Esophagus squamous epithelium (tissue), 5 donors: Measurements from ENCODE around the gene TMC8. TPM values are rescaled to one million over a fixed set of nuclear protein-coding genes. Genes with fewer than 3 reads are reported as not detected.
A peak's percentile ranks its signal among the peaks of the same experiment; 100 is the strongest.

Experiments
- DNase-seq: peaks from one replicate; lab custom pipeline; 2025; lab: John Stamatoyannopoulos, UW
- H3K27ac ChIP-seq, 4 donors: fragments of 200-600 bp; sonication (generic); one replicate each; pipeline ENCODE4 v1.5.1; 2016 to 2019; ENCODE audit warnings: mild to moderate bottlenecking in 1 of 4
- H3K27me3 ChIP-seq, 4 donors: fragments of 200-600 bp; sonication (generic); 1 replicate in 3 of 4; 2 replicates in 1 of 4; pipeline versions ENCODE4 v1.5.1 to v1.6.0; 2017 to 2021; ENCODE audit warnings: antibody characterized with exemption in 1 of 4
- H3K36me3 ChIP-seq, 3 donors: fragments of 200-600 bp; sonication (generic); one replicate each; pipeline ENCODE4 v1.5.1; 2016 to 2019
- H3K4me1 ChIP-seq, 3 donors: fragments of 200-600 bp; sonication (generic); one replicate each; pipeline ENCODE4 v1.5.1; 2017 to 2019
- H3K4me3 ChIP-seq, 4 donors: fragments of 200-600 bp; sonication (generic); 1 replicate in 3 of 4; 2 replicates in 1 of 4; pipeline ENCODE4 v1.5.1; 2016 to 2019; ENCODE audit warnings: mild to moderate bottlenecking in 2 of 4, moderate library complexity in 1 of 4
- H3K9me3 ChIP-seq, 3 donors: fragments of 200-600 bp; sonication (generic); one replicate each; pipeline ENCODE4 v1.5.1; 2016 to 2019
- CTCF ChIP-seq, 6 experiments: fragments of 450-650 bp in 4 of 6; fragments of 200-600 bp in 2 of 6; sonication (generic) in 2 of 6; IDR thresholded peaks; one replicate each; pipeline ENCODE4 v1.5.1; 2016 to 2019; ENCODE audit warnings: antibody characterized with exemption in 6 of 6, mild to moderate bottlenecking in 4 of 6, moderate library complexity in 4 of 6
- POLR2A ChIP-seq, 4 donors: fragments of 450-650 bp; IDR thresholded peaks; one replicate each; pipeline ENCODE4 v1.6.1; 2017; ENCODE audit warnings: antibody characterized with exemption in 4 of 4, mild to moderate bottlenecking in 4 of 4, moderate library complexity in 3 of 4
- WGBS, 2 donors: methylation state at CpG; one replicate each; pipeline ENCODE4 v1.1.5; 2018; 5-methylcytosine and 5-hydroxymethylcytosine counted together
- intact Hi-C: fragments of 100-400 bp; cut with DNase I; formaldehyde crosslinking; loops from one replicate; pipeline ENCODE4 v1.15.0; 2022
- total RNA-seq, 4 donors: library from RNA; depleted of rRNA; stranded (reverse); fragments of >200 nt; gene quantifications; one replicate each; pipeline ENCODE4 v1.1.0, GENCODE V29; 2016
- donor health status: DM: yes; HTN: yes; CAD: no.

TMC8 gene
- total RNA-seq, 4 donors from 2014 or later = 1.00 to 5.7 (median 1.5) TPM

DNA sequence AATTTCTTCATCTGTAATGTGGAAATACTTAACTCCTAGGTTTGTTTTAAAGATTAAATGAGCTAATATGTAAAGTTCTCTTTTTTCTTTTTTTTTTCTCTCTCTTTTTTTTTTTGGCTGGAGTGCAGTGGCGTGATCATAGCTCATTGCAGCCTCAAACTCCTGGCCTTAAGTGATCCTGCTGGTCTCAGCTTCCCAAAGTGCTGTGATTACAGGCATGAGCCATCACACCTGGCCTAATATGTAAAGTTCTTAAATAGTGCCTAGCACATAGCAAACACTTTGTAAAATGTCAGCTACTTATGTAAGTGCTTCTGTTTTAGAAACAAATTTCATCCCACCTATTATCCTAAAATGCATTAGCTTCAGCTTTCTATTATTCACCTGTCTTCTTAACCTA, 42.0 kb upstream of the TMC8 start:
- no peak for TF ChIP-seq POLR2A (IDR thresholded peaks at IDR 0.05)
- TF ChIP-seq CTCF (IDR thresholded peaks at IDR 0.05) = no peak
- Histone ChIP-seq H3K27me3 (no peaks in the 10 kb centered on the region), H3K4me3 (no peak overlapping the region), H3K9me3 (no peaks in the 10 kb centered on the region), H3K36me3 (peaks cover 8 to 94% (median 9%) of the 10 kb centered on the region in 3 donors), H3K4me1 (peaks cover 0 to 11% (median 6%) of the 10 kb centered on the region in 3 donors), H3K27ac (no peak overlapping the region)
- DNase-seq = no peak
- WGBS, 2 donors = 78 to 100% methylated on average over 1 of the region's 1 CpG
- intact Hi-C loops = no loop called here

- WGBS, 2 donors = 57 to 64% methylated on average over 7 of the region's 7 CpGs
- peaks cover 9 to 96% (median 10%) of the 10 kb centered on the region in 3 donors for H3K36me3 ChIP-seq
- no peak for TF ChIP-seq POLR2A (IDR thresholded peaks at IDR 0.05)
- TF ChIP-seq CTCF (IDR thresholded peaks at IDR 0.05) = no peak
- no peak for DNase-seq
- H3K27me3 ChIP-seq = no peaks in the 10 kb centered on the region
- intact Hi-C loops = no loop called here
- H3K27ac ChIP-seq = peak overlapping the region in 1 of 4 donors; percentile 48
- H3K9me3 ChIP-seq = no peaks in the 10 kb centered on the region
- no peak overlapping the region for H3K4me3 ChIP-seq
- H3K4me1 ChIP-seq = peaks cover 0 to 11% (median 6%) of the 10 kb centered on the region in 3 donors
These were observed 40.8 kb upstream of the TMC8 start for GRCh38 chr17:78089576-78090281.

GRCh38 chr17:78092794-78093324, 37.7 kb upstream of the TMC8 start:
- peaks cover 6 to 99% (median 7%) of the 10 kb centered on the region in 3 donors for H3K36me3 ChIP-seq
- no peak overlapping the region for H3K27ac ChIP-seq
- no peaks in the 10 kb centered on the region for H3K9me3 ChIP-seq
- H3K4me3 ChIP-seq = no peak overlapping the region
- TF ChIP-seq POLR2A (IDR thresholded peaks at IDR 0.05) = no peak
- TF ChIP-seq CTCF (IDR thresholded peaks at IDR 0.05) = no peak
- intact Hi-C loops = no loop called here
- WGBS, 2 donors = 63 to 75% methylated on average over 5 to 6 of the region's 6 CpGs
- H3K27me3 ChIP-seq = no peaks in the 10 kb centered on the region
- DNase-seq = no peak
- peaks cover 0 to 11% (median 6%) of the 10 kb centered on the region in 3 donors for H3K4me1 ChIP-seq

- Histone ChIP-seq H3K27ac (no peak overlapping the region), H3K27me3 (no peaks in the 10 kb centered on the region), H3K4me1 (peaks cover 0 to 2% (median 0%) of the 10 kb centered on the region in 3 donors), H3K9me3 (no peaks in the 10 kb centered on the region), H3K4me3 (no peak overlapping the region), H3K36me3 (peaks cover 15 to 100% (median 20%) of the 10 kb centered on the region in 3 donors)
- WGBS, 2 donors = 94 to 95% methylated on average over 4 to 6 of the region's 6 CpGs
- intact Hi-C loops = no loop called here
- no peak for DNase-seq
- TF ChIP-seq POLR2A (IDR thresholded peaks at IDR 0.05) (no peak), CTCF (IDR thresholded peaks at IDR 0.05) (no peak)
These were observed 35.5 kb upstream of the TMC8 start for GRCh38 chr17:78095035-78095434.

DNA sequence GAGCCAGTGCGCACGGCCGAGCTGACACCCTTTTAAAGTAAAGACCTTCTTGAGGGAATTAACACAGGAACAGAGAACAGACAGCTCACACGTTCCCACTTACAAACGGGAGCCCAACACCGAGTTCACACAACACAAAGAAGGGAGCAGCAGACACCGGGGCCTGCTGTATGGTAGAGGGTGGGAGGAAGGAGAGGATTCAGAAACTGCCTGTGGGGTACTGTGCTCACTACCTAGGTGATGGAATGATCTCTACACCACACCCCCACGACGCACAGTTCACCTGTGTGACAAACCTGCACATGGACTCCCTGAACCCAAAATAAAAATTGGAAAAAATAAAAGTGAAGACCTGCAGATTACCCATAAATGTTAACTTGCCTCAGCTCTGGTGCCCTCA, 34.5 kb upstream of the TMC8 start:
- H3K4me1 ChIP-seq = no peaks in the 10 kb centered on the region
- H3K27ac ChIP-seq = no peak overlapping the region
- H3K4me3 ChIP-seq = no peak overlapping the region
- H3K36me3 ChIP-seq = peaks cover 15 to 100% (median 24%) of the 10 kb centered on the region in 3 donors
- TF ChIP-seq CTCF (IDR thresholded peaks at IDR 0.05) (no peak), POLR2A (IDR thresholded peaks at IDR 0.05) (no peak)
- DNase-seq = no peak
- intact Hi-C loops = no loop called here
- H3K9me3 ChIP-seq = no peaks in the 10 kb centered on the region
- WGBS, 2 donors = 91 to 92% methylated on average over 9 of the region's 9 CpGs
- H3K27me3 ChIP-seq = no peaks in the 10 kb centered on the region
